Measurements from ENCODE around the gene RERE. TPM values are rescaled to one million over a fixed set of nuclear protein-coding genes. Genes with fewer than 3 reads are reported as not detected.

RERE gene
- total RNA-seq, 1 experiment from 2014 or later = 40.6 TPM

DNA sequence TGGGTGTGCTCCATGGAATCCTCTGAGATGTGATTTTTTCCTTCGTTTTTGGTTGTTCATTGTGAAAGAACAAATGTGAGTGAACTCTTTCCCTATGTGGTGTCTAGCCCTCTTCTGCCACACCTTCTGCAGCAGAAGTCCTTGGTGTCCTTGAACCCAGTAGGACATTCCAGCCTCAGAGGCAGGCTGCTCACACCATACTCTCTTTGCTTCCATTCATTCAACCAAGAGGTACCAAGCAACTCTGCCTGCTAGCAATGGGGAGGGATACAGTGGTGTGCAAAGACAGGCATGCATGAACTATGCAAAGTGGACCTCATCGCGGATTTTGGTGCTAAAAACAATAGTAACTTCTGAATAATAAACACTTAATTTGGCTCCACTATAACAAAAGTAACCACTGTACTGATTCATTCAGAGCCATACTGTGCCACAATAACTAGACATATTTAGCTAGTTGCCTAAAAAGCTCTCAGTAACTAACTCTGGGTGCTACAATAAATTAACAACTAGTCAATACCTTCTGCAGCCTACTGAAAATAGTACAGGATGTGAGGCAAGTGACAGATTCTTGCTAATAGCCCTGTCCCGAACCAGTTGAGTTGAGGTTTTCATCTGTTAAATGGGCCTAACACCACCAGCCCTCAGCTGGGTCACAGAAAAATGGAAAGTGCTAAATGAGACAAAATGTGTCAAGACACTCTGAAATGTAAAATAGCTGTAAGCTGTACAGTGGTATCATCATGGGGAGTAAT lies 344.1 kb downstream of the RERE start:
- Histone ChIP-seq H3K4me1 (ENCODE audit: control insufficient read depth in 1 of 2, insufficient read depth in 2 of 2, low read length in 2 of 2) (peaks cover 24 to 37% of the 10 kb centered on the region in 2 experiments), H3K9me3 (ENCODE audit: control insufficient read depth in 1 of 2, insufficient read depth in 1 of 2, low read depth in 1 of 2, low read length in 2 of 2) (no peaks in the 10 kb centered on the region), H3K27me3 (ENCODE audit: insufficient read depth, low read length) (no peaks in the 10 kb centered on the region), H3K9ac (ENCODE audit: low read length) (no peak overlapping the region), H4K20me1 (ENCODE audit: insufficient read depth) (no peaks in the 10 kb centered on the region), H3K4me3 (replicated peaks in 1 of 2; ENCODE audit: low read depth in 1 of 2, low read length in 2 of 2) (no peak overlapping the region), H2AFZ (ENCODE audit: low read depth, low read length, poor library complexity, severe bottlenecking) (no peak overlapping the region), H3K79me2 (ENCODE audit: insufficient read depth, low read length) (no peaks in the 10 kb centered on the region), H3K4me2 (ENCODE audit: low read length) (no peak overlapping the region), H3K36me3 (ENCODE audit: control insufficient read depth in 1 of 2, insufficient read depth in 2 of 2, low read length in 2 of 2) (no peaks in the 10 kb centered on the region), H3K9me2 (ENCODE audit: insufficient read depth) (no peaks in the 10 kb centered on the region), H3K27ac (ENCODE audit: low read depth, low read length) (no peak overlapping the region)
- RAD21 ChIA-PET (ENCODE audit: low non-redundant PET in 1 of 2, low total read pairs in 2 of 2, uncharacterized antibody in 2 of 2, unreplicated experiment in 2 of 2) = no interaction called here
- POLR2A ChIA-PET = no interaction called here
- ATAC-seq (no peak), DNase-seq (ENCODE audit: low read depth, low spot score) (no peak)
- CTCF ChIA-PET = no interaction called here
- intact Hi-C loops (cut with micrococcal nuclease) = no loop called here
- TF ChIP-seq SRF (IDR thresholded peaks at IDR 0.05; ENCODE audit: low read depth) (no peak), CEBPB (IDR thresholded peaks at IDR 0.05; ENCODE audit: low read depth) (no peak), FOSL1 (IDR thresholded peaks at IDR 0.05; ENCODE audit: low read depth) (no peak), ZFX (IDR thresholded peaks at IDR 0.05) (no peak), SP1 (IDR thresholded peaks at IDR 0.05; ENCODE audit: low read depth) (no peak), CBX3 (IDR thresholded peaks at IDR 0.05; ENCODE audit: low read depth) (no peak), POLR2A (IDR thresholded peaks at IDR 0.05; ENCODE audit: borderline replicate concordance, extremely low read depth, insufficient read depth, insufficient read length) (no peak), EZH2 (IDR thresholded peaks at IDR 0.05) (no peak), ELF1 (IDR thresholded peaks at IDR 0.05; ENCODE audit: borderline replicate concordance, low read depth) (no peak), EGR1 (IDR thresholded peaks at IDR 0.05; ENCODE audit: low read depth) (no peak), SIN3A (IDR thresholded peaks at IDR 0.05; ENCODE audit: low read depth) (no peak), RAD21 (IDR thresholded peaks at IDR 0.05; ENCODE audit: low read depth) (no peak), ZNF274 (IDR thresholded peaks at IDR 0.05; ENCODE audit: low read depth, low read length) (no peak), EZH2phosphoT487 (IDR thresholded peaks at IDR 0.05; ENCODE audit: borderline replicate concordance) (no peak), JUND (IDR thresholded peaks at IDR 0.05) (no peak), POLR2AphosphoS5 (IDR thresholded peaks at IDR 0.05; ENCODE audit: low read depth, low read length) (no peak)
- TF ChIP-seq, protein P1, sequence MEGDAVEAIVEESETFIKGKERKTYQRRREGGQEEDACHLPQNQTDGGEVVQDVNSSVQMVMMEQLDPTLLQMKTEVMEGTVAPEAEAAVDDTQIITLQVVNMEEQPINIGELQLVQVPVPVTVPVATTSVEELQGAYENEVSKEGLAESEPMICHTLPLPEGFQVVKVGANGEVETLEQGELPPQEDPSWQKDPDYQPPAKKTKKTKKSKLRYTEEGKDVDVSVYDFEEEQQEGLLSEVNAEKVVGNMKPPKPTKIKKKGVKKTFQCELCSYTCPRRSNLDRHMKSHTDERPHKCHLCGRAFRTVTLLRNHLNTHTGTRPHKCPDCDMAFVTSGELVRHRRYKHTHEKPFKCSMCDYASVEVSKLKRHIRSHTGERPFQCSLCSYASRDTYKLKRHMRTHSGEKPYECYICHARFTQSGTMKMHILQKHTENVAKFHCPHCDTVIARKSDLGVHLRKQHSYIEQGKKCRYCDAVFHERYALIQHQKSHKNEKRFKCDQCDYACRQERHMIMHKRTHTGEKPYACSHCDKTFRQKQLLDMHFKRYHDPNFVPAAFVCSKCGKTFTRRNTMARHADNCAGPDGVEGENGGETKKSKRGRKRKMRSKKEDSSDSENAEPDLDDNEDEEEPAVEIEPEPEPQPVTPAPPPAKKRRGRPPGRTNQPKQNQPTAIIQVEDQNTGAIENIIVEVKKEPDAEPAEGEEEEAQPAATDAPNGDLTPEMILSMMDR (IDR thresholded peaks at IDR 0.05 in 2 of 3, conservative IDR thresholded peaks at IDR 0.05 in 1 of 3; ENCODE audit: borderline replicate concordance in 1 of 3, insufficient read depth in 1 of 3, low read depth in 2 of 3, low read length in 2 of 3) = no peak
- TF ChIP-seq, protein P2, sequence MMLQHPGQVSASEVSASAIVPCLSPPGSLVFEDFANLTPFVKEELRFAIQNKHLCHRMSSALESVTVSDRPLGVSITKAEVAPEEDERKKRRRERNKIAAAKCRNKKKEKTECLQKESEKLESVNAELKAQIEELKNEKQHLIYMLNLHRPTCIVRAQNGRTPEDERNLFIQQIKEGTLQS (IDR thresholded peaks at IDR 0.05) = no peak
- TF ChIP-seq, protein P3, sequence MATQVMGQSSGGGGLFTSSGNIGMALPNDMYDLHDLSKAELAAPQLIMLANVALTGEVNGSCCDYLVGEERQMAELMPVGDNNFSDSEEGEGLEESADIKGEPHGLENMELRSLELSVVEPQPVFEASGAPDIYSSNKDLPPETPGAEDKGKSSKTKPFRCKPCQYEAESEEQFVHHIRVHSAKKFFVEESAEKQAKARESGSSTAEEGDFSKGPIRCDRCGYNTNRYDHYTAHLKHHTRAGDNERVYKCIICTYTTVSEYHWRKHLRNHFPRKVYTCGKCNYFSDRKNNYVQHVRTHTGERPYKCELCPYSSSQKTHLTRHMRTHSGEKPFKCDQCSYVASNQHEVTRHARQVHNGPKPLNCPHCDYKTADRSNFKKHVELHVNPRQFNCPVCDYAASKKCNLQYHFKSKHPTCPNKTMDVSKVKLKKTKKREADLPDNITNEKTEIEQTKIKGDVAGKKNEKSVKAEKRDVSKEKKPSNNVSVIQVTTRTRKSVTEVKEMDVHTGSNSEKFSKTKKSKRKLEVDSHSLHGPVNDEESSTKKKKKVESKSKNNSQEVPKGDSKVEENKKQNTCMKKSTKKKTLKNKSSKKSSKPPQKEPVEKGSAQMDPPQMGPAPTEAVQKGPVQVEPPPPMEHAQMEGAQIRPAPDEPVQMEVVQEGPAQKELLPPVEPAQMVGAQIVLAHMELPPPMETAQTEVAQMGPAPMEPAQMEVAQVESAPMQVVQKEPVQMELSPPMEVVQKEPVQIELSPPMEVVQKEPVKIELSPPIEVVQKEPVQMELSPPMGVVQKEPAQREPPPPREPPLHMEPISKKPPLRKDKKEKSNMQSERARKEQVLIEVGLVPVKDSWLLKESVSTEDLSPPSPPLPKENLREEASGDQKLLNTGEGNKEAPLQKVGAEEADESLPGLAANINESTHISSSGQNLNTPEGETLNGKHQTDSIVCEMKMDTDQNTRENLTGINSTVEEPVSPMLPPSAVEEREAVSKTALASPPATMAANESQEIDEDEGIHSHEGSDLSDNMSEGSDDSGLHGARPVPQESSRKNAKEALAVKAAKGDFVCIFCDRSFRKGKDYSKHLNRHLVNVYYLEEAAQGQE (IDR thresholded peaks at IDR 0.05; ENCODE audit: low read depth) = no peak
- TF ChIP-seq, protein P4, sequence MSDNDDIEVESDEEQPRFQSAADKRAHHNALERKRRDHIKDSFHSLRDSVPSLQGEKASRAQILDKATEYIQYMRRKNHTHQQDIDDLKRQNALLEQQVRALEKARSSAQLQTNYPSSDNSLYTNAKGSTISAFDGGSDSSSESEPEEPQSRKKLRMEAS (IDR thresholded peaks at IDR 0.05) = no peak
- no TSS peak for BruUV-seq (replicated peaks)
